HL-60/S4 (cell line): Measurements from ENCODE around the gene SDF2L1.
"Not testable (repeated sequence)": the region's sequence is repeated elsewhere in the genome, so short reads cannot be mapped to it uniquely, and the experiment has no call there.

Experiments
- in situ Hi-C: fragments of 300-500 bp; cut with MboI; formaldehyde crosslinking; loops from 2 replicates; pipeline ENCODE4 v1.14.3; 2022; ENCODE audit warnings: low sequenced_read_pairs

SDF2L1 gene, protein sequence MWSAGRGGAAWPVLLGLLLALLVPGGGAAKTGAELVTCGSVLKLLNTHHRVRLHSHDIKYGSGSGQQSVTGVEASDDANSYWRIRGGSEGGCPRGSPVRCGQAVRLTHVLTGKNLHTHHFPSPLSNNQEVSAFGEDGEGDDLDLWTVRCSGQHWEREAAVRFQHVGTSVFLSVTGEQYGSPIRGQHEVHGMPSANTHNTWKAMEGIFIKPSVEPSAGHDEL

DNA sequence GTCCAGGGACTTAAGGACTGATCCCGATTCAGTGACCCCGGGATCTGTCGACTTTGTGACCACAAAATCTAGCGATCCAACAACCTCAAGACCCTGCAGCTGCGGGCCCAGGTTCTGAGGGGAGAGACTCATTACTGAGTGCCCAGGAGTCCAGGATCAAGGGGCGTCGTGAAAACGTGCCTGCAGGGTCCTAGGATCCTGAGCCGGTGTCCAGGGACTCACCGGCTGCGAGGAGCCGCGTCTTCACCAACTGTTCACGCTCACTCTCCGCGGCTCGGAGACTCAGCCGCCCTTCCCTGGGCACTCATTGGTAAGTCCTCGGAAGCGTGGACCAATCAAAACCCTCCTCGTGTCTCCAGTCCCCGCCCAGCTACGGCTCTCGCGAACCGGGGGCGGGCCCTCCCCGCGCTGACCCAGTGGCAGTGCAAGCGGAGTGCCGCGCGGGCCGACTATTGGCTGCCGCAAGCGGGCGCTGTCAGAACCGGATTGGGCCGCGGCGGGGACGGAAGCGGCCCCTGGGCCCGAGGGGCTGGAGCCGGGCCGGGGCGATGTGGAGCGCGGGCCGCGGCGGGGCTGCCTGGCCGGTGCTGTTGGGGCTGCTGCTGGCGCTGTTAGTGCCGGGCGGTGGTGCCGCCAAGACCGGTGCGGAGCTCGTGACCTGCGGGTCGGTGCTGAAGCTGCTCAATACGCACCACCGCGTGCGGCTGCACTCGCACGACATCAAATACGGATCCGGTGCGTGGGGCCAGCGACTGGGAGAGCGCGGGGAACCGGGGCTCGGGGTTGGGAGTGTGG lies at the start of gene SDF2L1:
SDF2L1 (plus strand) TSS at position 514 of the 795 bp plus-strand sequence; CDS start at position 549, 35 bp downstream.
- in situ Hi-C loops, result no loop called here

DNA sequence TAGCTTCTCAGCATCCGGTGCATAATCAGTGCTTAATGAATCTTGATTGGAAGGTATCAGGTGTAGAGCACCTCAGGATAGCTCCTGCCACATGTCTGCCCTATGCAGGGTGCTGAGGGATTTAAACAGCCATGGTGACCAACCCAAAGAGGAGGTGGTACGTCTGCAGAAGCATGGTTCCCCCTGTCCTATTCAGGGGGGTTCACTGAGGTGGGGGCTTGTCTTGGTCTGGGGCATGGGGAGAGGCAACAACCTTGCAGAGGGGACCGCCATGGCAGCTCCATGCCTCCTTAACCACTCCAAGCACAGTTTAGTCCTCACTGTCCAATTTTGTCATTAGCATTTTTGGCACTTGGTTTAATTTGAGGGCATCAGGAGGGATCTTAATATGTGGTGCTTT lies 49.7 kb upstream of the SDF2L1 start:
- in situ Hi-C loops, result no loop called here

DNA sequence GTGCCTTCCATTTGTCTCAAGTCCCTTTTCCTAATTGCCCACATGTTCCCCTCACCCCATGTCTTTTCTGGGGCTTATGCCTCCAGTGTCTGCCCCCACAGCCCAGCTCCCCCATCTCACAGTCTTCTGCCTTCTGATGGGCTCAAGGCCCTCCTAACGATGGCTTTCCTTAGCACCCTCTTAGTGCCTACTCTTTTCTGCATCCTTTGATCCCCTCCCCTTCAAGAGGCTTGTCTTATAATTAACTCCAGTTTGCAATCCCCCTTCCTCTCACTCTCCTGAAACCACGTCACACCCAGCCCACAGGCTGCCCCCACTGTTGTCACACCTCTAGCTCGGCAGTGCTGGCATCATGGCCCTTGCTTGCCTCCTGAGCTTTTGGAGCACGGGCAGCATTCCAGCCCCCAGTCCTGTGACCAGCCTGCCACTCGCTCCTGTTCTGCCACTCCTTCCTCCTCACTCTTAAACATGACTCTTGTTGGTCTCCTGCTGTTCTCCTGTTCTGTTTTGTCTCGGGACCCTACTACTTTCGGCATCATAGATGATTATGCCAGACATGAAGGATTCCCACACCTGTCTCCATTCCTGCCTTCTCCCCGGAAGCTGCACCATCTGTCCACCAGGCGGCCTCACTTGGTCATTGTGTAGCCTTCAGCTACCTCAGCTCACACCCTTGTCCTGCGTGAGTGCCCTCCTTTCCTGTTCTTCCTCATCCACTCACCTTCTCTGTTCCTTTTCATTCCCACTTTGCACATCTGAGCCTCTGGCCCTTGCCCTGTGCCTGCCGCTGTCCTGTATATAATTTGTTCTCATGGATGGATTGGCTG lies 48.5 kb upstream of the SDF2L1 start:
- in situ Hi-C loops, result no loop called here

DNA sequence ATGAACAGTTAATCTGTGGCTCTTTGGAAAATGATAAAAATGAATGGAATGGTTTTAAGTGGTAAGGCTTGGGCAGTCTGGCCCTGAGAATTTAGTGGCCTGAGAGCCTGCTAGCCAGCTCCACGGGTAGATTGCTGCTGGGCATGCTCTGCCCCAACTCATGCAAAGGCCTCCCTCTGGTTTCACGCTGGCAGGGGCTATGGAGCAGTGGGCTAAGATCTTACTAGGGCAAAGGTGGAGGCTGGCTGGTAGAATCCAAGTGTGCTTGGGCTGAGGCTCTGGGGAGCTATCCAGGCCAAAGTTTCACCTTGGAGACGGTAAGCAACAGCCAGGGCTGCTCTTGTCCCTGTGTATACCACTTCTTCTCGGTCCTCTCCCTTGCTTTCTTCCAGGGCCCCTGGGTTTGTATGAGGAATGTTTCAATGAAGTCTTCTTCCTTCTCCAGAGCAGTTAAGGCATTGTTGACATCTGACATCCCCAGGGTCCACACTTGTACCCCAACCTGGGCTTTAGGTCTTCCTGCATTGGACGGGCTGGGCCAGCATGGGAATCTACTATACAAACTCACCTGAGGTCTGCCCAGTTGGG lies 47.1 kb upstream of the SDF2L1 start:
- in situ Hi-C loops, result no loop called here

DNA sequence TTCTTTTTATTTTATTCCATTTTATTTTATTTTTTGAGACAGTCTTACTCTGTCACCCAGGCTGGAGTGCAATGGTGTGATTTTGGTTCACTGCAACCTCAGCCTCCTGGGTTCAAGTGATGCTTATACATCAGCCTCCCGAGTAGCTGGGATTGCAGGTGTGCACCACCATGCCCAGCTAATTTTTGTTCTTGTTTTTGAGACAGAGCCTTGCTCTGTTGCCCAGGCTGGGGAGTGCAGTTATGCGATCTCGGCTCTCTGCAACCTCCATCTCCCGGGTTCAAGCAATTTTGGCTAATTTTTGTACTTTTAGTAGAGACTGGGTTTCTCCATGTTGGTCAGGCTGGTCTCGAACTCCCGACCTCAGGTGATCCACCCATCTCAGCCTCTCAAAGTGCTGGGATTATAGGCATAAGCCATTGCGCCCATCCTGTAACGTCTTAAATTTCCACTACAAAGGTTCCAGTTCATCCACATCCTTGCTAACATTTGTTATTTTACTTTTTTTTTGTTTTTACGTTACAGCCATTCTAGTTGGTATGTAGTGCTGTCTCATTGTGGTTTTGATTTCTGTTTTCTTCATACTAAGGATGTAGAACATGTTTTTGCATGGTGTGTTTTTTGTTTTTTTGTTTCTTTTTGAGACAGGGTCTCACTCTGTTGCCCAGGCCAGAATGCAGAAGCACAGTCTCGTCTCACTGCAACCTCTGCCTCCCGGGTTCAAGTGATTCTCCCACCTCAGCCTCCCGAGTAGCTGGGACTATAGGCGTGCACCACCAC lies 45.6 kb upstream of the SDF2L1 start:
- in situ Hi-C loops, result not testable (repeated sequence)

DNA sequence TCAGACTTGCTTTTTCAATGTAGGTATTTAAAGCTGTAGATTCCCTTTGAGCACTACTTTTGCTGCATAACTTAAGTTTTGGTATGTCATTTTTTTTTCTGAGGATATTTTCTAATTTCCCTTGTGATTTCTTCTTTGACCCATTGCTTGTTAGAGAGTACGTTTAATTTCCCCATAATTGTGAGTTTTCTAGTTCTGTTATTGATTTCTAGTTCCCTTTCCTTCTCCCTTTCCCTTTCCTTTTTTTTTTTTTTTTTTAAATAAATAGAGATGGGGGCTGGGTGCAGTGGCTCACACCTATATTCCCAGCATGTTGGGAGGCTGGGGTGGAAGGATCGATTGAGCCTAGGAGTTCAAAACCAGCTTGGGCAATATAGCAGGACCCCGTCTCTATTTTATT lies 43.8 kb upstream of the SDF2L1 start:
- in situ Hi-C loops, result no loop called here

DNA sequence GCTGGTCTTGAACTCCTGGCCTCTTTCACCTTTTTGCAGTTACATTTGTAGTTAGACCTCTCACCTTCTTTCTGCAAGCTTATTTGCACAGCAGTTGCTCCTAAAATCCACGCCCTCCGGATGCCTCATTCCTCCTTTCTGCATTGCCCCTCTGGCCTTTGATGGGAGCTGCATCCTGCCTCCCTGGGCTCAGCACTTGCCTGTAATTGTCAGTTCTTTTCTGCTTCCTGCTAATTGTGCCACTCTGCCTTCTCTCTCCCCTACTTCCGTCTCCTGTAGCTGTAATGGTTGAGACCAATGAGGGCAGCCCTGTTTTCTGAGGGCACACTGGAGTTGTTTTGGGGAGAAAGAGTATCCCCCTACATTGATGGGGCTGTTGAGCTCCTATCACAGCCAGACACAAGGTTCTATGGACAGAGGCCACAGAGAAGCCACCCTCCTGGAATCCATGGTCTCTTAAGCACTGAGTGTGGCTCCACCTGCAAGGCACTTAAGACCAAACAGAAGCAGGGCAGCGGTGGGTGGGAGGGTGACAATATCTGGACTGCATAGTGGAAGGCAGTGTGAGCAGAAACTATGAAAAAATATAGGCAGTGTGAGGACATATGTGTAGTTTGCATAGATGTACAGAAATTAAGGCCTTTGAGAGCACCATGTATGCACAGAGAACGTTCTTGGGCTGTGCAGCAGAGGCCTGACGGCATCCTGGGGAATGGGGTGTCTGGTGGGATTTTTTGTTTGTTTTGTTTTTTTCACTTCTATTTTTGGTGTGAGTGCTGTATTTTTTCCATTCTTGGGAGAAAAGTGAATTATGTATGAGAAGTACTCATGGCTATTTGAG lies 42.8 kb upstream of the SDF2L1 start:
- in situ Hi-C loops, result no loop called here

DNA sequence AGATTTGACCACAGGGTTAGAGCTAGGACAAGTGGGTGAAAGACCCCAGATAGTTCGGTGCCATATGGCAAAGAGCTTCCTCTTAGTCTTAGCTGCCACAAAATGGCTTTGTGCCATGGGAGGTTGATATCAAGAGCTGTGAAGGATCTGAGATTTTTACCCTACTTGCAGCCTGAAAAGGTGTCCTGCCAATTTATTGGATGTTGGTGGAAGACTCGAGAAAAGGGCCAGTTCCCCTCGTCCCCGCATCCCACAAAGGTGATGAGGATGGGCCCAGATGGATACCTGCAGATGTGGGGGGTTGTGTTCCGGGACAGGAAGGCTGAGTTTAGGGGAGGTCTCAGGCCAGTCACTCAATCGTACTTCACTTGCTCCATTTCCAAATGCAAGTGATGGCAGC lies 39.5 kb upstream of the SDF2L1 start:
- in situ Hi-C loops, result no loop called here

DNA sequence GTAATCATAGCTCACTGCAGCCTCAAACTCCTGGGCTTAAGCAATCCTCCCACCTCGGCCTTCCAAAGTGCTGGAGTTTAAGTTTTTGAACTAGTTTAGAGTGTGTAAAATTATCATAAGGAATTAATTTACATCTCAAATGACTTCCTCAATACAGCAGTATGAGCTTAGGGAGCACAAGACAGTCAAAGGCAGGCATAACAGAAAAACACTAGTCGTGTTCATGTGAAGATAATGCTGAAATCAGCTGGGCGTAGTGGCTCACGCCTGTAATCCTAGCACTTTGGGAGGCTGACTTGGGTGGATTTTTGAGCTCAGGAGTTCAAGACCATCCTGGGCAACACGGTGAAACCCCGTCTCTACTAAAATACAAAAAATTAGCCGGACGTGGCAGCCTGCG lies 38.1 kb upstream of the SDF2L1 start:
- in situ Hi-C loops, result no loop called here

DNA sequence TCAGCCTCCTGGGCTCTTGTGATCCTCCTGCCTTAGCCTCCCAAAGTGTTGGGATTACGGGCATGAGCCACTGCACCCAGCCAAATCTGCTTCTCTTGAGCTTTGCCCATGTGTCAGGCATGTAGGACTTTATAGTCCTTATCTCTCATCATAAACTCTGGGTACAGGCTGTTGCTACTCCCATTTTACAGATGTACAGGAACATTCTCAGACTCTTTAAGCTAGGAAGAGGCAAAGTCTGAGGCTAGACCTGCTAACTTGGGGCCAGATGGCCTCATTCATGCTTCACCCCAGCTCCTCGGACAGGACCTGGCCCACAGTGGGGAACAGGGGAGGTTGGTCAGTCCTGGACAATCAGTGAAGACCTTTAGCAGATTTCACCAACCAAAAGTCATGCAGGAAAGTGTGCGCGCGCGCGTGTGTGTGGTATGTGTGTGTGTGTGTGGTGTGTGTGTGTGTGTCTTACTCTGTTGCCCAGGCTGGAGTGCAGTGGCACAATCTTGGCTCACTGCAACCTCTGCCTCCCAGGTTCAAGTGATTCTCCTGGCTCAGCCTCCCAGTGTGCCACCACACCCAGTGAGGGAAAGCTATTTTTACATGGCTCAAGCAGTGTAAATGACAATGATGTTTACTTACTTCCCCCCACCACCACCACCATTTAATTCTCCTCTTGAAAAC lies 36.1 kb upstream of the SDF2L1 start:
- in situ Hi-C loops, result no loop called here

DNA sequence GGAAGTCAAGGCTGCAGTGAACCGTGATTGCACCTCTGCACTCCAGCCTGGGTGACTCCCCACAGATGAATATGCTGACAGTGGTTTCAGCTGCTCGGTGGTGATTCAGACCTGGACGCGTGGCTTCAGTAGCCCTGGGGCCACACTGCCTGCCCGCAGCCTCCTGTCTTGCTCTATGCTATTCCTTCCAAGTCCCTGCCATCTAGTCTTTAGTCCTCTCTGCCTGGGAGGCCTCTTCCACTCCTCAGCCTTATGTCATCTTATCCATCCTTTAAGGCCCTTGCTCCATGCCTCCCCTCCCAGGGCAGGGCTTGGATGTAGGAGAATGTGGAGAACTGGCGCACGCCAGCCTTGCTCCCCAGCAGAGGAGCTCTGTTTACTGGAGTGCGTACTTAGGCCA lies 35.3 kb upstream of the SDF2L1 start:
- in situ Hi-C loops, result no loop called here

DNA sequence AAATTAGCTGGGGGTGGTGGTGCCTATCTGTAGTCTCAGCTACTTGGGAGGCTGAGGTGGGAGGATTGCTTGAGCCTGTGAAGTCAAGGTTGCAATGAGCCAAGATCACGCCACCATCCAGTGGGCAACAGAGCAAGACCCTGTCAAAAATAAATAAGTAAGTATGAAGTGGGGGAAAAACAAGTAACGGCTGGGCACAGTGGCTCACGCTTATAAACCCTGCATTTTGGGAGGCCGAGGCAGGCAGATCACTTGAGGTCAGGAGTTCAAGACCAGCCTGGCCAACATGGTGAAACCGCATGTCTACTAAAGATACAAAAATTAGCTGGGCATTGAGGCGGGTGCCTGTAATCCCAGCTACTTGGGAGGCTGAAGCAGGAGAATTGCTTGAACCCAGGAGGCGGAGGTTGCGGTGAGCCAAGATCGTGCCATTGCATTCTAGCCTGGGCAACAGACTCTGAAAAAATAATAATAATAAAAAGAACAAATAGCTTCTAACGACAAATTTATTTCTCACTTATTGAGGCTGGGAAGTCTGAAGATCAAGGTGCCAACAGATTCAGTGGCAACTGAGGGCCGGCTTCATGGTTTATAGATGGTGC lies 32.4 kb upstream of the SDF2L1 start:
- in situ Hi-C loops, result not testable (repeated sequence)

DNA sequence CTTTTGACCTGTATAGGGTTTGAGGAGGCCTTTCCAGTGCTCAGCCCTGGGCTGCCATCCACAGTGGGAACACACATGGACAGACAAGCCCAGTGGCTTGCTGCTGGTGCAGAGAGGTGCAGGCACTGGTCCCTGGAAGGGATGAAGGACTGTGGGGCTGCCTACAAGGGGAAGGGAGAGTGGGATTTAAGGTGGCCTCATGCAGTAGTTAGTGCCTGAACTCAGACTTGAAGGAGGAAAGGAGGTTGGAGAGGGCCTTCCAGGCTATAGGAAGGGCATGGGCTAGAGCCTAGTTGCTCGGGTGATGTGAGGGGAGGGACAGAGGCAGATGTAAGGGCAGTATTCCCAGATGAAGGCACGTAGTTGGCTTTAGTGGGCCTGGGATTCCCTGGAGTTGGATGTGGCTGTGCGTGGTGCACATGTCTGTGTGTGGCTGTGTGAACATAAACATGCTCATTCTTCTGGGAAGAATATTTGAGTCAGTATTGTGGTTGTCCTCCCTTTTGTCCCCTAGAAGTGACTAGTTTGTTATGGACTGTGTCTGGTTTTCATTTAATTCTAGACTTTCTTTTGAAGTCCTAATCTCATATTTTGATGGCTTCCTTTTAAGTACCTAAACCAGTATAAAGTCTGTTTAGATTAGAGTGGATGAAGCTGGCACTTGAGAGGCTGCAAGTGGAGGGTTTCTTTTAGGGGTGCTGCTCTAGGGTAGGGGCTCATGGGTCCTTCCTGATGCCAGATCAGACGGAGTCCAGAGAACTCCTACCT lies 30.7 kb upstream of the SDF2L1 start:
- in situ Hi-C loops, result no loop called here

DNA sequence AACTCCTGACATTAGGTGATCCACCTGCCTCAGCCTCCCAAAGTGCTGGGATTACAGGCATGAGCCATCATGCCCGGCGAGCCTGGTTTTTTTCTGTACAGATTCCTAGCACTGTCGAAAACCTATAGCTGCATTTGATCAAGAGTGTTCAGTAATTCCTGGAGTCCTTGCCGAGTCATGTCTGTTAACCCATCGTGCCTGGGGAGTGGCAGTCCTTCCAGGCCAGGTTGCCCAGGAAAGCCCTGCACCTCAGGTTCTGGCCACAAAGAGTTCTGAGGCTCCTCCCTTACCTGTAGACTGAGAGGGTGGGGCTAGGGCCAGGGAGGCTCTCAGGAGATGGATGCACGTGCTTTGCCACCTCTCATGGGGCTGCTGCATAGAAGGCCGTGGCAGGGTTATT lies 29.2 kb upstream of the SDF2L1 start:
- in situ Hi-C loops, result no loop called here

DNA sequence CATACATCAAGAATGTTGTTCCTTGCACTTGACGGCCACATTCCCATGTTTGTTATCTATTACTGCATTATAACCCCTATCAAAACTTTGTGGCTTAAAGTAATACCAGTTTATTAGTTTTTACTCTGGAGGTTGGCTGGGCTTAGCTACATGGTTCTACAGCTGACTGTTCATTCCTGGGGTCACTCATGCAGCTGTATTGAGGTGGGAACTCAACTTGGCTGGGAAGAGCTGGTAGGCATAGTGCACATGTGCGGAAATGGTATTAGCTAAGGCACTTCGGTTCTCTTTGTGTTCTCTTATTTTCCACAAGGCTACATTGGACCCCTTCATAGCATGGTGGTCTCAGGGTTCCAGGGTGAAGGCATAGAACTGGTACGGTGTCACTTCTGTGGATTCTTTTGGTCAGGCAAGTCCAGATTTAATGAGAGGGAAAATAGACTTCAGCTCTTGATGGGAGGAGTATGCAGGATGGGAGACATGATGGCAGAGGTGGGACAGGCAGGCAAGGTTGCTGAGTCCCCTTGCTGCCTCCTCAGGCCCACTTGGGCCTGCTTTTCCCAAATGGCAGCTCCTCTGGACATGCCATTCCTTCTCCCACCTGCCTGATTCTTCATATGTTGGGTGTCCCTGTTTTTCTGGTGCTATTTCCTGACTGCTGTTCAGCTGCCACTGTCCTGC lies 28.4 kb upstream of the SDF2L1 start:
- in situ Hi-C loops, result no loop called here

DNA sequence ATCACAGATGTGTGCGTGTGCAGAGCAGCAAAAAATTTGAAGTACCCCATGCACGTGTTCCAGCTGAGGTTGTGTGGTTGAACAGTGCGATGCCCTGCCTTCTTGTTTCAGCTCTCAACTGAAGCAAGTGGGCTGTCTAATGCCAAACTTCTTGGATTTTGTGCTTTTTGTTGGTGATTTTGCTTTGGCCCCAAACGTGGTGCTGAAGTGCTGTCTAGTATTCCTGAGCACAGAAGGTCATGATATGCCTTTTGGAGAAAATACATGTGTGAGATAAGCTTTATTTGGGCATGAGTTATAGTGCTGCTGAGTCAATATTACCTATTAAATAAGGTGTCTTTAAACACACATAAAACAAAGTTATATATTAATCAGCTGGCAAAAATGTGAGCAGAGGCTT lies 26.4 kb upstream of the SDF2L1 start:
- in situ Hi-C loops, result no loop called here

DNA sequence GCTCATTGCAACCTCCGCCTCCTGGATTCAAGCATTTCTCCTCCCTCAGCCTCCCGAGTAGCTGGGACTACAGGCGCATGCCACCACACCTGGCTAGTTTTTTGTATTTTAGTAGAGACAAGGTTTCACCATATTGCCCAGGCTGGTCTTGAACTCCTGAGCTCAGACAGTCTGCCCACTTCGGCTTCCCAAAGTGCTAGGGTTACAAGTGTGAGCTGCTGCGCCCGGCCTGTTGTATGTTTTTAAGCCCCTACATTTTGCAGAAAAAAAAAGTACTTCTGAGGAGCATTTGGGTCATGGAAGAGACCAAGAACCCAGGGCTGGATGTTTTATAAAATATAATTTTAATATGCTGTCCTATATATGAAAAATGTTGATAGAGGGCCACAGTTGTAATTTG lies 24.8 kb upstream of the SDF2L1 start:
- in situ Hi-C loops, result not testable (repeated sequence)
